ENCODE measurements around the gene SPINT4. TPM values are rescaled to one million over a fixed set of nuclear protein-coding genes. Genes with fewer than 3 reads are reported as not detected.

SPINT4 gene
- total and polyA plus RNA-seq, 12 donors: not detected

- DNase-seq: peak in 6 of 7 donors; percentile 45 to 71 (median 60)
- no peak overlapping the region for H3K27ac ChIP-seq
- no peaks in the 10 kb centered on the region for H3K9me3 ChIP-seq (replicated peaks in 1 of 3)
- no peaks in the 10 kb centered on the region for H3K27me3 ChIP-seq
- H3K4me3 ChIP-seq: no peak overlapping the region
- H3K36me3 ChIP-seq (replicated peaks in 1 of 2): no peaks in the 10 kb centered on the region
- TF ChIP-seq CTCF (IDR thresholded peaks at IDR 0.05) (no peak), POLR2A (IDR thresholded peaks at IDR 0.05) (no peak)
- intact Hi-C loops (cut with DNase I): no loop called here
- no peaks in the 10 kb centered on the region for H3K4me1 ChIP-seq (replicated peaks in 1 of 2)
Measured at GRCh38 chr20:45725134-45725533, 3.0 kb downstream of the SPINT4 start.

GRCh38 chr20:45727044-45727443, 4.9 kb downstream of the SPINT4 start:
- Histone ChIP-seq H3K4me1 (replicated peaks in 1 of 2) (no peaks in the 10 kb centered on the region), H3K27me3 (no peaks in the 10 kb centered on the region), H3K36me3 (replicated peaks in 1 of 2) (no peaks in the 10 kb centered on the region), H3K4me3 (no peak overlapping the region), H3K9me3 (replicated peaks in 1 of 3) (peaks cover 0 to under 1% (median 0%) of the 10 kb centered on the region in 3 donors), H3K27ac (no peak overlapping the region)
- intact Hi-C loops (cut with DNase I): no loop called here
- WGBS, 4 donors: 33 to 48% (median 39%) methylated on average over 2 of the region's 2 CpGs
- no peak for DNase-seq
- TF ChIP-seq CTCF (IDR thresholded peaks at IDR 0.05) (no peak), POLR2A (IDR thresholded peaks at IDR 0.05) (no peak)

- DNase-seq: no peak
- intact Hi-C loops (cut with DNase I): no loop called here
Measured at GRCh38 chr20:45732199-45732598, 10.1 kb downstream of the SPINT4 start.

GRCh38 chr20:45735552-45735951, 13.4 kb downstream of the SPINT4 start:
- Histone ChIP-seq H3K36me3 (replicated peaks in 1 of 2) (no peaks in the 10 kb centered on the region), H3K9me3 (replicated peaks in 1 of 3) (peaks cover 0 to 6% (median 0%) of the 10 kb centered on the region in 3 donors), H3K27ac (no peak overlapping the region), H3K27me3 (no peaks in the 10 kb centered on the region), H3K4me1 (replicated peaks in 1 of 2) (no peaks in the 10 kb centered on the region), H3K4me3 (no peak overlapping the region)
- WGBS, 4 donors: 78 to 93% (median 81%) methylated on average over 8 of the region's 8 CpGs
- TF ChIP-seq POLR2A (IDR thresholded peaks at IDR 0.05): no peak
- TF ChIP-seq CTCF (IDR thresholded peaks at IDR 0.05): no peak
- intact Hi-C loops (cut with DNase I): no loop called here
- no peak for DNase-seq

More at GRCh38 chr20:45732199-45732598, 10.1 kb downstream of the SPINT4 start:
- H3K27me3 ChIP-seq: no peaks in the 10 kb centered on the region
- H3K36me3 ChIP-seq (replicated peaks in 1 of 2): no peaks in the 10 kb centered on the region
- H3K27ac ChIP-seq: no peak overlapping the region
- peaks cover 0 to 6% (median 0%) of the 10 kb centered on the region in 3 donors for H3K9me3 ChIP-seq (replicated peaks in 1 of 3)
- no peaks in the 10 kb centered on the region for H3K4me1 ChIP-seq (replicated peaks in 1 of 2)
- H3K4me3 ChIP-seq: no peak overlapping the region
- TF ChIP-seq CTCF (IDR thresholded peaks at IDR 0.05) (no peak), POLR2A (IDR thresholded peaks at IDR 0.05) (no peak)
